GM12892 (cell line): ENCODE measurements around the gene DRC7.

ENCODE experiments used
- POLR2A ChIP-seq: IDR thresholded peaks from 2 replicates; pipeline ENCODE4 v1.6.1; 2011; ENCODE audit warnings: low read depth, low read length, control low read depth
- POLR2AphosphoS5 ChIP-seq: IDR thresholded peaks from 2 replicates; pipeline ENCODE4 v1.6.1; 2011; ENCODE audit warnings: low read depth, low read length, control low read depth
- TAF1 ChIP-seq: IDR thresholded peaks from 2 replicates; pipeline ENCODE4 v1.6.1; 2011; ENCODE audit warnings: low read depth, mild to moderate bottlenecking, control low read depth, low read length, borderline replicate concordance

DNA sequence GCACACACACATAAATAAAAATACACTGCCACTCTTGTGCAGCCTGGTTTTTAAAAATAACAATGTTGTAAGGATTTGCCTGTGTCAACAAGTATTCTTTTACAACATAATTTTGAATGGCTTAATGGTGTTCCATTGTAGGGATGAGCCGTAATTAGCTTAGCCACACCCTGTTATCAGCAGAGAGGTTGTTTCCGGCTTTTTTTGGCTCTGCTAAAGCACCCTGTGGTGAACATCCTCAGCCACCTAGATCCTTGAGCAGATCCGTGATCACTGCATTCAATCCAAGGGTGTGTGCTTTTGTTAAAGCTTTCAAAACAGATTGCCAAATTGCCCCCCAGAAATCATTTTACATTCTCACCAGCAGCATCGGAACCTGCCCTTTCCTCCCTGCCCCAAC, 47.9 kb downstream of the DRC7 start:
- TF ChIP-seq POLR2A (no peak), TAF1 (no peak), POLR2AphosphoS5 (no peak)
